ENCODE data around the gene DENND6B. TPM values are rescaled to one million over a fixed set of nuclear protein-coding genes. Genes with fewer than 3 reads are reported as not detected.
"Not testable (repeated sequence)": the region's sequence is repeated elsewhere in the genome, so short reads cannot be mapped to it uniquely, and the experiment has no call there.

Gene DENND6B
- total RNA-seq, 4 donors from 2014 or later = 4.3 to 14.3 (median 9.3) TPM

DNA sequence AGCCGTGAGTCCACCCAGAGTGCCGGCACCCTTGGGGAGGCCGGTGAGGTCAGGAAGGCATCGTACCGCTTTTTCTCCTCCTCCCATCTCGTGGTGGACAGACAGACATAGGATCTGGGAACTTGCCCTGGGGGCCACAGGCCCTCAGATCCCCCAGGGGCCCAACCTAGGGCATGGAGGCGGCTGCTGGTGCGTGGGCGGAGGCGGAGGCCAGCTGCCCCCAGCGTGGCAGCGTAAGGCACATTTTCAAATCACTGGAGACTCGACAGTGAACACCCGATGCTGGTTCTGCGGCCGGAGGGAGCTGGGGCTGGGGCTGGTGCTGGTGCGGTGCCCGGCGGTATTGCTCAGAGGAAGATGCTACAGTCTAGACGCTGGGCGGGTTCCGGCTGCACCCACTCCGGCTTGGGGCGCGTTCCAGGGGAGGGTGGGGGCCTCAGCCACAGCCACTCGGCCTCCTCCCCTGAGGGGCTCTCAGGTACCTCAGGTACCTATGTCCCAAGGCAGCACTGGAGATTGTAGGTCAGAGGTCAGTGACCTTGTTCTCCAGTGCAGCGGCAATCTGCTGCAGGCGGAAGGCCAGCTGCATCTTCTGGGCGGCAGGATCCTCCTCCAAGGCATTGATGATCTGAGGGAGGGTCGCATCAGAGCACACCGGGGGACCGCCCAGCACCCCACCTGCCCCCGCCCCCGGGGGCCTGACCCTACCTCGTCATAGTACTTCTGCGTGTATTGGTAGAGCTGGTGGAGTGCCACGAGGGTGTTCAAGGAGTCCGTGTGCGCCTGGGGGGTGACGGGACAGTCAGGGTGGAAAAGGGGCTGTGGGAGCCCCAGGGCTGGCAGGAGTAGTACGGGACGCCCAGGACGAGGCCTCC lies 51.4 kb downstream of the DENND6B start:
- no peak for TF ChIP-seq POLR2A (IDR thresholded peaks at IDR 0.05)
- TF ChIP-seq, protein P1, sequence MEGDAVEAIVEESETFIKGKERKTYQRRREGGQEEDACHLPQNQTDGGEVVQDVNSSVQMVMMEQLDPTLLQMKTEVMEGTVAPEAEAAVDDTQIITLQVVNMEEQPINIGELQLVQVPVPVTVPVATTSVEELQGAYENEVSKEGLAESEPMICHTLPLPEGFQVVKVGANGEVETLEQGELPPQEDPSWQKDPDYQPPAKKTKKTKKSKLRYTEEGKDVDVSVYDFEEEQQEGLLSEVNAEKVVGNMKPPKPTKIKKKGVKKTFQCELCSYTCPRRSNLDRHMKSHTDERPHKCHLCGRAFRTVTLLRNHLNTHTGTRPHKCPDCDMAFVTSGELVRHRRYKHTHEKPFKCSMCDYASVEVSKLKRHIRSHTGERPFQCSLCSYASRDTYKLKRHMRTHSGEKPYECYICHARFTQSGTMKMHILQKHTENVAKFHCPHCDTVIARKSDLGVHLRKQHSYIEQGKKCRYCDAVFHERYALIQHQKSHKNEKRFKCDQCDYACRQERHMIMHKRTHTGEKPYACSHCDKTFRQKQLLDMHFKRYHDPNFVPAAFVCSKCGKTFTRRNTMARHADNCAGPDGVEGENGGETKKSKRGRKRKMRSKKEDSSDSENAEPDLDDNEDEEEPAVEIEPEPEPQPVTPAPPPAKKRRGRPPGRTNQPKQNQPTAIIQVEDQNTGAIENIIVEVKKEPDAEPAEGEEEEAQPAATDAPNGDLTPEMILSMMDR (IDR thresholded peaks at IDR 0.05) = no peak
- intact Hi-C loops (cut with DNase I) = loop anchor here (5.0 kb wide), 2 partner anchors 37 to 52 kb away; partner anchors contain the start of gene DENND6B
- no peak for DNase-seq
- 90 to 94% methylated on average over 23 to 30 of the region's 43 CpGs for WGBS, 2 donors
- H3K36me3 ChIP-seq = peaks cover 53 to 55% of the 10 kb centered on the region in 2 donors
- no peak overlapping the region for H3K4me3 ChIP-seq (replicated peaks in 1 of 3)
- no peaks in the 10 kb centered on the region for H3K27me3 ChIP-seq
- peaks cover 17 to 19% of the 10 kb centered on the region in 2 donors for H3K4me1 ChIP-seq
- H3K27ac ChIP-seq = no peak overlapping the region
- H3K9me3 ChIP-seq = no peaks in the 10 kb centered on the region

DNA sequence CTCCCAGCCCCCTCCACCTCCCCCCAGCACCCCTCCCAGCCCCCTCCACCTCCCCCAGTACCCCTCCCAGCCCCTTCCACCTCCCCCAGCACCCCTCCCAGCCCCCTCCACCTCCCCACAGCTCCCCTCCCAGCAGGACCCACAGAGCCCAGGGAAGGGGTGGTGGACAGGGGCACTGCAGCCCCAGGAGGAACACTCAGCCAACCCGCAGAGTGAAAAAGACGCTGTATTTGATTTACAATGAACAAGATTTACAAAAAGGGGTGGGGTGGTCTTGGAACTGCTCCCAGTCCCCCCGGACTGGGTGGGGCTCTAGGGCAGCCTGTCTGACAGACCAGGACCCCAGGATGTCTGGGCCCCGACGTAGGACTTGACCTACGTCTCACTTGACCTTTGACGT lies 52.0 kb downstream of the DENND6B start:
- no peaks in the 10 kb centered on the region for H3K9me3 ChIP-seq
- TF ChIP-seq, protein P1 (IDR thresholded peaks at IDR 0.05) = no peak
- no peak for TF ChIP-seq POLR2A (IDR thresholded peaks at IDR 0.05)
- H3K27me3 ChIP-seq = no peaks in the 10 kb centered on the region
- peaks cover 20 to 23% of the 10 kb centered on the region in 2 donors for H3K4me1 ChIP-seq
- no peak overlapping the region for H3K4me3 ChIP-seq (replicated peaks in 1 of 3)
- no peak for DNase-seq
- no peak overlapping the region for H3K27ac ChIP-seq
- intact Hi-C loops (cut with DNase I) = loop anchor here (5.0 kb wide), 2 partner anchors 38 to 53 kb away; partner anchors contain the start of gene DENND6B
- WGBS, 2 donors = 69 to 91% methylated on average over 5 to 7 of the region's 7 CpGs
- peaks cover 46 to 49% of the 10 kb centered on the region in 2 donors for H3K36me3 ChIP-seq

DNA sequence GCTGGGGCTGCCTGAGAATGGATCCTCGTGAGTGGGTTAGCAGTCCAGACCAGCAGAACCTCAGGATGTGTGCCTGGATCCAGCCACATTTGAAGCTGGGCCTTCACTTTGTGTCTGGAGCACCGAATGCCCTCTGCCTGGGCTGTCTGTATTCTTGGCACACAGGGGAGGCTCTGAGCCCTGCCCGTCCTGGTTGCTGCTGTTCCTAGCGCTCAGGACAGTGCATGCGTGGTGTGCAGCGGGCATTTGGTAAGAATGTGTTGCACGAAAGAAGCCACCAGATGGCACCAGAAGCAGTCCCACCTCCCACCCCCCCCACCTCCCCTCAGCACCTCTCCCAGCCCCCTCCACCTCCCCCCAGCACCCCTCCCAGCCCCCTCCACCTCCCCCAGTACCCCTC lies 52.5 kb downstream of the DENND6B start:
- Histone ChIP-seq H3K9me3 (no peaks in the 10 kb centered on the region), H3K27me3 (no peaks in the 10 kb centered on the region), H3K4me1 (peaks cover 25 to 28% of the 10 kb centered on the region in 2 donors), H3K4me3 (replicated peaks in 1 of 3) (no peak overlapping the region), H3K36me3 (peaks cover 42 to 44% of the 10 kb centered on the region in 2 donors), H3K27ac (no peak overlapping the region)
- no peak for TF ChIP-seq POLR2A (IDR thresholded peaks at IDR 0.05)
- TF ChIP-seq, protein P1 (IDR thresholded peaks at IDR 0.05) = peak in 3 of 6 experiments; percentile 24 to 31 (median 31)
- peak; percentile 71 to 73 for DNase-seq
- intact Hi-C loops (cut with DNase I) = no loop called here
- 28 to 45% methylated on average over 7 of the region's 7 CpGs for WGBS, 2 donors

GRCh38 chr22:50273781-50274180 lies 53.0 kb downstream of the DENND6B start:
- peaks cover 38 to 39% of the 10 kb centered on the region in 2 donors for H3K36me3 ChIP-seq
- H3K27me3 ChIP-seq; H3K27ac ChIP-seq; intact Hi-C loops (cut with DNase I); H3K9me3 ChIP-seq; H3K4me3 ChIP-seq (replicated peaks in 1 of 3); DNase-seq: not testable (repeated sequence)
- peaks cover 30 to 33% of the 10 kb centered on the region in 2 donors for H3K4me1 ChIP-seq
- 90% methylated on average over 10 of the region's 10 CpGs for WGBS, 2 donors

GRCh38 chr22:50273352-50273751 lies 53.5 kb downstream of the DENND6B start:
- peaks cover 35 to 37% of the 10 kb centered on the region in 2 donors for H3K4me1 ChIP-seq
- peaks cover 34 to 35% of the 10 kb centered on the region in 2 donors for H3K36me3 ChIP-seq
- H3K27me3 ChIP-seq; DNase-seq; intact Hi-C loops (cut with DNase I); H3K9me3 ChIP-seq; H3K27ac ChIP-seq; H3K4me3 ChIP-seq (replicated peaks in 1 of 3): not testable (repeated sequence)
- 57 to 79% methylated on average over 6 to 11 of the region's 11 CpGs for WGBS, 2 donors
